Stimulated activated naive CD8-positive, alpha-beta T cell treated with anti-CD3 and anti-CD28 coated beads, Interleukin-15, amount 100 ng/mL, for 72 hours (primary cell): ENCODE results near the gene DNAH1.
A peak's percentile ranks its signal among the peaks of the same experiment; 100 is the strongest.

Experiments used
- ATAC-seq: fragments of 150-1000 bp; cut with Tn5 transposase; 2 replicates; pipeline ENCODE4 v1.10.0; 2021; ENCODE audit warnings: mild to moderate bottlenecking, moderate library complexity
- DNase-seq, 2 donors: peaks; one replicate each; pipeline ENCODE4 v3.0.0; 2021 to 2022
- H3K27ac Mint-ChIP-seq, 2 donors: one replicate each; pipeline ENCODE4 v1.8.0; 2022; ENCODE audit warnings: mild to moderate bottlenecking in 2 of 2, mixed read lengths in 2 of 2, moderate library complexity in 2 of 2
- H3K27me3 Mint-ChIP-seq: one replicate; pipeline ENCODE4 v1.8.0; 2022; ENCODE audit warnings: mixed read lengths
- H3K4me1 Mint-ChIP-seq: one replicate; pipeline ENCODE4 v1.8.0; 2022; ENCODE audit warnings: mild to moderate bottlenecking, mixed read lengths
- H3K4me3 Mint-ChIP-seq, 2 donors: one replicate each; pipeline ENCODE4 v1.8.0; 2022; ENCODE audit warnings: mild to moderate bottlenecking in 2 of 2, mixed read lengths in 2 of 2, moderate library complexity in 1 of 2
- H3K9me3 Mint-ChIP-seq, 2 donors: one replicate each; pipeline ENCODE4 v1.8.0; 2022; ENCODE audit warnings: mixed read lengths in 2 of 2

DNAH1 gene

GRCh38 chr3:52317208-52318000, 1.3 kb downstream of the DNAH1 start:
- Mint-ChIP-seq H3K9me3 (no peaks in the 10 kb centered on the region), H3K4me3 (peak overlapping the region; percentile 57 to 75), H3K4me1 (peaks cover 54% of the 10 kb centered on the region), H3K27me3 (no peaks in the 10 kb centered on the region), H3K27ac (no peak overlapping the region)
- ATAC-seq (peak; percentile 86), DNase-seq (peak; percentile 30 to 56)

GRCh38 chr3:52318186-52318816, 2.2 kb downstream of the DNAH1 start:
- no peak overlapping the region for H3K27ac Mint-ChIP-seq
- peak overlapping the region; percentile 6 to 9 for H3K4me3 Mint-ChIP-seq
- ATAC-seq, result no peak

GRCh38 chr3:52319921-52320595, 3.9 kb downstream of the DNAH1 start:
- Mint-ChIP-seq H3K4me3 (no peak overlapping the region), H3K9me3 (no peaks in the 10 kb centered on the region), H3K27me3 (no peaks in the 10 kb centered on the region), H3K4me1 (peaks cover 28% of the 10 kb centered on the region), H3K27ac (no peak overlapping the region)
- no peak for DNase-seq
- no peak for ATAC-seq

More at GRCh38 chr3:52318186-52318816, 2.2 kb downstream of the DNAH1 start:
- H3K4me1 Mint-ChIP-seq, result peaks cover 46% of the 10 kb centered on the region
- no peaks in the 10 kb centered on the region for H3K27me3 Mint-ChIP-seq
- DNase-seq, result no peak
- no peaks in the 10 kb centered on the region for H3K9me3 Mint-ChIP-seq

- DNase-seq (no peak), ATAC-seq (no peak)
- peak overlapping the region in 1 of 2 donors; percentile 69 for H3K27ac Mint-ChIP-seq
- no peaks in the 10 kb centered on the region for H3K9me3 Mint-ChIP-seq
- H3K4me1 Mint-ChIP-seq, result peaks cover 17% of the 10 kb centered on the region
- no peaks in the 10 kb centered on the region for H3K27me3 Mint-ChIP-seq
- H3K4me3 Mint-ChIP-seq, result no peak overlapping the region
Observed at GRCh38 chr3:52321481-52321880, 5.4 kb downstream of the DNAH1 start.

GRCh38 chr3:52322466-52322865, 6.3 kb downstream of the DNAH1 start:
- Mint-ChIP-seq H3K27ac (no peak overlapping the region), H3K4me1 (peaks cover 7% of the 10 kb centered on the region), H3K27me3 (no peaks in the 10 kb centered on the region), H3K4me3 (no peak overlapping the region), H3K9me3 (no peaks in the 10 kb centered on the region)
- DNase-seq (no peak), ATAC-seq (no peak)

GRCh38 chr3:52323526-52324295, 7.6 kb downstream of the DNAH1 start:
- ATAC-seq (no peak), DNase-seq (no peak)
- no peaks in the 10 kb centered on the region for H3K4me1 Mint-ChIP-seq
- no peak overlapping the region for H3K4me3 Mint-ChIP-seq
- peak overlapping the region in 1 of 2 donors; percentile 42 for H3K27ac Mint-ChIP-seq
- no peaks in the 10 kb centered on the region for H3K27me3 Mint-ChIP-seq
- H3K9me3 Mint-ChIP-seq, result no peaks in the 10 kb centered on the region

- DNase-seq, result no peak
- no peak overlapping the region for H3K4me3 Mint-ChIP-seq
- H3K4me1 Mint-ChIP-seq, result no peaks in the 10 kb centered on the region
- H3K27me3 Mint-ChIP-seq, result no peaks in the 10 kb centered on the region
- no peak for ATAC-seq
- no peaks in the 10 kb centered on the region for H3K9me3 Mint-ChIP-seq
- H3K27ac Mint-ChIP-seq, result no peak overlapping the region
Observed at GRCh38 chr3:52324676-52325075, 8.6 kb downstream of the DNAH1 start.

GRCh38 chr3:52325686-52326085, 9.6 kb downstream of the DNAH1 start:
- Mint-ChIP-seq H3K27me3 (no peaks in the 10 kb centered on the region), H3K4me1 (no peaks in the 10 kb centered on the region), H3K27ac (no peak overlapping the region), H3K9me3 (no peaks in the 10 kb centered on the region), H3K4me3 (no peak overlapping the region)
- ATAC-seq (no peak), DNase-seq (no peak)

- Mint-ChIP-seq H3K4me1 (no peaks in the 10 kb centered on the region), H3K9me3 (no peaks in the 10 kb centered on the region), H3K27me3 (no peaks in the 10 kb centered on the region), H3K4me3 (no peak overlapping the region), H3K27ac (no peak overlapping the region)
- DNase-seq (no peak), ATAC-seq (no peak)
Observed at GRCh38 chr3:52326976-52327375, 10.9 kb downstream of the DNAH1 start.

GRCh38 chr3:52327486-52328290, 11.6 kb downstream of the DNAH1 start:
- H3K4me3 Mint-ChIP-seq, result no peak overlapping the region
- DNase-seq, result no peak
- no peaks in the 10 kb centered on the region for H3K4me1 Mint-ChIP-seq
- no peaks in the 10 kb centered on the region for H3K9me3 Mint-ChIP-seq
- no peaks in the 10 kb centered on the region for H3K27me3 Mint-ChIP-seq
- no peak for ATAC-seq
- peak overlapping the region in 1 of 2 donors; percentile 47 for H3K27ac Mint-ChIP-seq

GRCh38 chr3:52328536-52329080, 12.5 kb downstream of the DNAH1 start:
- Mint-ChIP-seq H3K4me1 (no peaks in the 10 kb centered on the region), H3K27me3 (no peaks in the 10 kb centered on the region), H3K9me3 (no peaks in the 10 kb centered on the region), H3K4me3 (no peak overlapping the region), H3K27ac (peak overlapping the region in 1 of 2 donors; percentile 13)
- ATAC-seq (no peak), DNase-seq (no peak)

- Mint-ChIP-seq H3K27ac (peak overlapping the region; percentile 69 to 72), H3K4me1 (no peaks in the 10 kb centered on the region), H3K27me3 (no peaks in the 10 kb centered on the region), H3K4me3 (no peak overlapping the region), H3K9me3 (no peaks in the 10 kb centered on the region)
- ATAC-seq (no peak), DNase-seq (no peak)
Observed at GRCh38 chr3:52330194-52330805, 14.2 kb downstream of the DNAH1 start.

- no peak overlapping the region for H3K27ac Mint-ChIP-seq
- DNase-seq (no peak), ATAC-seq (no peak)
- no peaks in the 10 kb centered on the region for H3K27me3 Mint-ChIP-seq
- no peaks in the 10 kb centered on the region for H3K9me3 Mint-ChIP-seq
- no peaks in the 10 kb centered on the region for H3K4me1 Mint-ChIP-seq
- H3K4me3 Mint-ChIP-seq, result no peak overlapping the region
Observed at GRCh38 chr3:52331091-52331490, 15.0 kb downstream of the DNAH1 start.

- H3K27me3 Mint-ChIP-seq, result no peaks in the 10 kb centered on the region
Observed at GRCh38 chr3:52331906-52332305, 15.8 kb downstream of the DNAH1 start.

More at GRCh38 chr3:52331906-52332305, 15.8 kb downstream of the DNAH1 start:
- DNase-seq (no peak), ATAC-seq (no peak)
- Mint-ChIP-seq H3K27ac (no peak overlapping the region), H3K9me3 (no peaks in the 10 kb centered on the region), H3K4me1 (no peaks in the 10 kb centered on the region), H3K4me3 (no peak overlapping the region)
